NB4 (cell line): Measurements from ENCODE around the gene DGKD.

Experiments
- POLR2A ChIP-seq: IDR thresholded peaks from 2 replicates; pipeline ENCODE4 v1.6.1; 2011; ENCODE audit warnings: mild to moderate bottlenecking; ENCODE audit not compliant: insufficient read length; ENCODE audit errors: extremely low read depth
- TF ChIP-seq, protein P1 (sequence below): IDR thresholded peaks from one replicate; pipeline ENCODE4 v1.5.1; 2012; ENCODE audit warnings: low read depth, low read length

DNA sequence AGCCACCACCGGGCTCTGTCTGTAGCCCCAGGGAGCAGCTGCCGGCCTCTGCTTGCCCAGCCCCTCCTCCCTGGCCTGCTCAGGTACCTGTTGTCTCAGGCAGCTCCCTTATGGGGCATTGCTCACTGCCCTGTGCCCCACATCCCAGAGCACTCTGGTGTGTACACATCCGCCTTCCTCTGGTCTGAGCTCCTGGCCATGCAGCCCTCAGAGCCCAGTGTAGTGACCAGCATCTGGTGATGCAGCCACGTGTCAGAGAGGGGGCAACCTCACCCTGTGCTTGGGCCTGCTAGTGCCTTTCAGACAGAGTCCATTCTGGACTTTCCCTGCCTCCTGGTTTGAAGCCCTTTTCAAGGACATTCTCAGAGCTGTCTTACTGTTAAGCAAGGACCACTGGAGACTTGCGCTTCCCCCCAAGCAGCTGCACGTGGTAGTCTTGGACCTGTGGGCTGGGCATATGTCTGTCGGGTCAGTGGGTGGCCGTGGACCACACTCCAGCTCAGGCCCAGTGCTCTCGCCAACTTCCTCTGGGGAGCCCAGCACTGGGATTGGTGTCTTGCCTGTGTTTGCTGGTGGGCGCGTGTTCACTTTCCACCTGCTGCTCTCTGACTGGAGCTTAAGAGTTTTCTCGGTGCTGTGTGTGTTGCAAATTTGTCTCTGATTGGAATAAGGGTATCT is 30.7 kb downstream of the DGKD start:
- TF ChIP-seq, protein P1, sequence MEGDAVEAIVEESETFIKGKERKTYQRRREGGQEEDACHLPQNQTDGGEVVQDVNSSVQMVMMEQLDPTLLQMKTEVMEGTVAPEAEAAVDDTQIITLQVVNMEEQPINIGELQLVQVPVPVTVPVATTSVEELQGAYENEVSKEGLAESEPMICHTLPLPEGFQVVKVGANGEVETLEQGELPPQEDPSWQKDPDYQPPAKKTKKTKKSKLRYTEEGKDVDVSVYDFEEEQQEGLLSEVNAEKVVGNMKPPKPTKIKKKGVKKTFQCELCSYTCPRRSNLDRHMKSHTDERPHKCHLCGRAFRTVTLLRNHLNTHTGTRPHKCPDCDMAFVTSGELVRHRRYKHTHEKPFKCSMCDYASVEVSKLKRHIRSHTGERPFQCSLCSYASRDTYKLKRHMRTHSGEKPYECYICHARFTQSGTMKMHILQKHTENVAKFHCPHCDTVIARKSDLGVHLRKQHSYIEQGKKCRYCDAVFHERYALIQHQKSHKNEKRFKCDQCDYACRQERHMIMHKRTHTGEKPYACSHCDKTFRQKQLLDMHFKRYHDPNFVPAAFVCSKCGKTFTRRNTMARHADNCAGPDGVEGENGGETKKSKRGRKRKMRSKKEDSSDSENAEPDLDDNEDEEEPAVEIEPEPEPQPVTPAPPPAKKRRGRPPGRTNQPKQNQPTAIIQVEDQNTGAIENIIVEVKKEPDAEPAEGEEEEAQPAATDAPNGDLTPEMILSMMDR: no peak
- TF ChIP-seq POLR2A: no peak
